ENCODE measurements around the gene CHMP2A. TPM values are rescaled to one million over a fixed set of nuclear protein-coding genes. Genes with fewer than 3 reads are reported as not detected.

The CHMP2A gene
- total and polyA plus RNA-seq, 2 experiments from 2014 or later = 92.2 to 145 TPM

DNA sequence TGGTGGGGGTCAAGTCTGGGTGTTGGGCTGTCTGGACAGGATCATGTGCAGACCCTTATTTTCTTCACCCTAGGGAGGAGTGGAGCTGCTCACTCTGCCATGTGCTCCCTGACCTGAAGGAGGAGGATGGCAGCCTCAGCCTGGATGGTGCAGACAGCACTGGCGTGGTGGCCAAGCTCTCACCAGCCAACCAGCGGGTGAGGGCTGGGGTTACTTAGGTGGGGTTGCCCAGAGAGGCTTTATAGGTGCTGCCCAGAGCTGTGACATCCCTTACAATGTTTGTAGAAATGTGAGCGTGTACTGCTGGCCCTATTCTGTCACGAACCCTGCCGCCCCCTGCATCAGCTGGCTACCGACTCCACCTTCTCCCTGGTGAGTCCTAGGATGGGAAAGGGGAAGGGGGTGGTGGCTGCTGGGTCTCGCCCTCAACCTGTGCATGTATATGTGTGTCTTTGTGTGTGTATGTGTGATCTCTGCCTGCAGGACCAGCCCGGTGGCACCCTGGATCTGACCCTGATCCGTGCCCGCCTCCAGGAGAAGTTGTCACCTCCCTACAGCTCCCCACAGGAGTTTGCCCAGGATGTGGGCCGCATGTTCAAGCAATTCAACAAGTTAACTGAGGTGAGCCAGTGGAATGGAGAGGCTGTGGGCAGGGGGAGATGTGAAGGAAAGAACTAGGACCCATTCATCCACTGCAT lies 5.1 kb downstream of the CHMP2A start (continued):
- TF ChIP-seq, protein P1, sequence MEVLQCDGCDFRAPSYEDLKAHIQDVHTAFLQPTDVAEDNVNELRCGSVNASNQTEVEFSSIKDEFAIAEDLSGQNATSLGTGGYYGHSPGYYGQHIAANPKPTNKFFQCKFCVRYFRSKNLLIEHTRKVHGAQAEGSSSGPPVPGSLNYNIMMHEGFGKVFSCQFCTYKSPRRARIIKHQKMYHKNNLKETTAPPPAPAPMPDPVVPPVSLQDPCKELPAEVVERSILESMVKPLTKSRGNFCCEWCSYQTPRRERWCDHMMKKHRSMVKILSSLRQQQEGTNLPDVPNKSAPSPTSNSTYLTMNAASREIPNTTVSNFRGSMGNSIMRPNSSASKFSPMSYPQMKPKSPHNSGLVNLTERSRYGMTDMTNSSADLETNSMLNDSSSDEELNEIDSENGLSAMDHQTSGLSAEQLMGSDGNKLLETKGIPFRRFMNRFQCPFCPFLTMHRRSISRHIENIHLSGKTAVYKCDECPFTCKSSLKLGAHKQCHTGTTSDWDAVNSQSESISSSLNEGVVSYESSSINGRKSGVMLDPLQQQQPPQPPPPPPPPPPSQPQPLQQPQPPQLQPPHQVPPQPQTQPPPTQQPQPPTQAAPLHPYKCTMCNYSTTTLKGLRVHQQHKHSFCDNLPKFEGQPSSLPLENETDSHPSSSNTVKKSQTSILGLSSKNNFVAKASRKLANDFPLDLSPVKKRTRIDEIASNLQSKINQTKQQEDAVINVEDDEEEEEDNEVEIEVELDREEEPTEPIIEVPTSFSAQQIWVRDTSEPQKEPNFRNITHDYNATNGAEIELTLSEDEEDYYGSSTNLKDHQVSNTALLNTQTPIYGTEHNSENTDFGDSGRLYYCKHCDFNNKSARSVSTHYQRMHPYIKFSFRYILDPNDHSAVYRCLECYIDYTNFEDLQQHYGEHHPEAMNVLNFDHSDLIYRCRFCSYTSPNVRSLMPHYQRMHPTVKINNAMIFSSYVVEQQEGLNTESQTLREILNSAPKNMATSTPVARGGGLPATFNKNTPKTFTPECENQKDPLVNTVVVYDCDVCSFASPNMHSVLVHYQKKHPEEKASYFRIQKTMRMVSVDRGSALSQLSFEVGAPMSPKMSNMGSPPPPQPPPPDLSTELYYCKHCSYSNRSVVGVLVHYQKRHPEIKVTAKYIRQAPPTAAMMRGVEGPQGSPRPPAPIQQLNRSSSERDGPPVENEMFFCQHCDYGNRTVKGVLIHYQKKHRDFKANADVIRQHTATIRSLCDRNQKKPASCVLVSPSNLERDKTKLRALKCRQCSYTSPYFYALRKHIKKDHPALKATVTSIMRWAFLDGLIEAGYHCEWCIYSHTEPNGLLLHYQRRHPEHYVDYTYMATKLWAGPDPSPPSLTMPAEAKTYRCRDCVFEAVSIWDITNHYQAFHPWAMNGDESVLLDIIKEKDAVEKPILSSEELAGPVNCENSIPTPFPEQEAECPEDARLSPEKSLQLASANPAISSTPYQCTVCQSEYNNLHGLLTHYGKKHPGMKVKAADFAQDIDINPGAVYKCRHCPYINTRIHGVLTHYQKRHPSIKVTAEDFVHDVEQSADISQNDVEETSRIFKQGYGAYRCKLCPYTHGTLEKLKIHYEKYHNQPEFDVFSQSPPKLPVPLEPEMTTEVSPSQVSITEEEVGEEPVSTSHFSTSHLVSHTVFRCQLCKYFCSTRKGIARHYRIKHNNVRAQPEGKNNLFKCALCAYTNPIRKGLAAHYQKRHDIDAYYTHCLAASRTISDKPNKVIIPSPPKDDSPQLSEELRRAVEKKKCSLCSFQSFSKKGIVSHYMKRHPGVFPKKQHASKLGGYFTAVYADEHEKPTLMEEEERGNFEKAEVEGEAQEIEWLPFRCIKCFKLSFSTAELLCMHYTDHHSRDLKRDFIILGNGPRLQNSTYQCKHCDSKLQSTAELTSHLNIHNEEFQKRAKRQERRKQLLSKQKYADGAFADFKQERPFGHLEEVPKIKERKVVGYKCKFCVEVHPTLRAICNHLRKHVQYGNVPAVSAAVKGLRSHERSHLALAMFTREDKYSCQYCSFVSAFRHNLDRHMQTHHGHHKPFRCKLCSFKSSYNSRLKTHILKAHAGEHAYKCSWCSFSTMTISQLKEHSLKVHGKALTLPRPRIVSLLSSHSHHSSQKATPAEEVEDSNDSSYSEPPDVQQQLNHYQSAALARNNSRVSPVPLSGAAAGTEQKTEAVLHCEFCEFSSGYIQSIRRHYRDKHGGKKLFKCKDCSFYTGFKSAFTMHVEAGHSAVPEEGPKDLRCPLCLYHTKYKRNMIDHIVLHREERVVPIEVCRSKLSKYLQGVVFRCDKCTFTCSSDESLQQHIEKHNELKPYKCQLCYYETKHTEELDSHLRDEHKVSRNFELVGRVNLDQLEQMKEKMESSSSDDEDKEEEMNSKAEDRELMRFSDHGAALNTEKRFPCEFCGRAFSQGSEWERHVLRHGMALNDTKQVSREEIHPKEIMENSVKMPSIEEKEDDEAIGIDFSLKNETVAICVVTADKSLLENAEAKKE (CRISPR knock-in tag; IDR thresholded peaks at IDR 0.05) = no peak
- TF ChIP-seq ZNF114 (CRISPR knock-in tag; IDR thresholded peaks at IDR 0.05) (no peak), EZH2 (IDR thresholded peaks at IDR 0.05; ENCODE audit: low read depth, unreplicated experiment) (no peak), ZNF331 (CRISPR knock-in tag; IDR thresholded peaks at IDR 0.05; ENCODE audit: low read depth) (no peak)

DNA sequence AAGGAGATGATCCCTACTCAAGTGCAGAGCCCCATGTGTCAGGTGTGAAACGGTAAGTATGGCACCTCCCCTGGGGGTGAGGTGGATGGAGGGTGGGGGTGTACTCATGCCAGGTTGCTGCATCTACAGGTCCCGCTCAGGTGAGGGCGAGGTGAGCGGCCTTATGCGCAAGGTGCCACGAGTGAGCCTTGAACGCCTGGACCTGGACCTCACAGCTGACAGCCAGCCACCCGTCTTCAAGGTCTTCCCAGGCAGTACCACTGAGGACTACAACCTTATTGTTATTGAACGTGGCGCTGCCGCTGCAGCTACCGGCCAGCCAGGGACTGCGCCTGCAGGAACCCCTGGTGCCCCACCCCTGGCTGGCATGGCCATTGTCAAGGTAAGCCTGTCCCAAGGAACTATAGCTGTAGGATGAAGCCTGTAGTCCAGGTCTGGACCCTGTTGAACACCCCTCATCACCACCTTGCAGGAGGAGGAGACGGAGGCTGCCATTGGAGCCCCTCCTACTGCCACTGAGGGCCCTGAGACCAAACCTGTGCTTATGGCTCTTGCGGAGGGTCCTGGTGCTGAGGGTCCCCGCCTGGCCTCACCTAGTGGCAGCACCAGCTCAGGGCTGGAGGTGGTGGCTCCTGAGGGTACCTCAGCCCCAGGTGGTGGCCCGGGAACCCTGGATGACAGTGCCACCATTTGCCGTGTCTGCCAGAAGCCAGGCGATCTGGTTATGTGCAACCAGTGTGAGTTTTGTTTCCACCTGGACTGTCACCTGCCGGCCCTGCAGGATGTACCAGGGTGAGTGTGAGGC lies 5.8 kb downstream of the CHMP2A start:
- Histone ChIP-seq H3F3A (replicated peaks; ENCODE audit: low read depth) (peaks cover 84% of the 10 kb centered on the region), H3K79me2 (replicated peaks; ENCODE audit: insufficient read depth) (peaks cover 37% of the 10 kb centered on the region), H3K4me1 (ENCODE audit: insufficient read depth) (peaks cover 16% of the 10 kb centered on the region; the same call in 1 of the 2 replicates), H3K36me3 (ENCODE audit: insufficient read depth) (peaks cover 51% of the 10 kb centered on the region), H3K27me3 (ENCODE audit: insufficient read depth) (no peaks in the 10 kb centered on the region), H3K9me2 (ENCODE audit: insufficient read depth) (no peaks in the 10 kb centered on the region), H4K20me1 (replicated peaks; ENCODE audit: insufficient read depth) (peaks cover 45% of the 10 kb centered on the region), H2AFZ (no peak overlapping the region), H3K4me3 (no peak overlapping the region), H3K27ac (ENCODE audit: low read depth) (no peak overlapping the region), H3K4me2 (no peak overlapping the region)
- H3K27ac Mint-ChIP-seq = no peak overlapping the region
- peaks cover 5% of the 10 kb centered on the region; the same call in 2 of the 3 replicates for H3K9me3 Mint-ChIP-seq
- ATAC-seq = no peak
- DNase-seq (ENCODE audit: low spot score) = no peak
- H3K4me3 Mint-ChIP-seq = no peak overlapping the region
- H3K36me3 Mint-ChIP-seq (ENCODE audit: low read depth) = peaks cover 92% of the 10 kb centered on the region
- peaks cover 27% of the 10 kb centered on the region for H3K27me3 Mint-ChIP-seq (ENCODE audit: insufficient read depth, low read depth, poor library complexity)
- peaks cover 29% of the 10 kb centered on the region for H3K4me1 Mint-ChIP-seq
- TF ChIP-seq CREB1 (CRISPR knock-in tag; IDR thresholded peaks at IDR 0.05; ENCODE audit: low read depth) = no peak
- TF ChIP-seq ZNF114 (CRISPR knock-in tag; IDR thresholded peaks at IDR 0.05) = no peak
- TF ChIP-seq, protein P2, sequence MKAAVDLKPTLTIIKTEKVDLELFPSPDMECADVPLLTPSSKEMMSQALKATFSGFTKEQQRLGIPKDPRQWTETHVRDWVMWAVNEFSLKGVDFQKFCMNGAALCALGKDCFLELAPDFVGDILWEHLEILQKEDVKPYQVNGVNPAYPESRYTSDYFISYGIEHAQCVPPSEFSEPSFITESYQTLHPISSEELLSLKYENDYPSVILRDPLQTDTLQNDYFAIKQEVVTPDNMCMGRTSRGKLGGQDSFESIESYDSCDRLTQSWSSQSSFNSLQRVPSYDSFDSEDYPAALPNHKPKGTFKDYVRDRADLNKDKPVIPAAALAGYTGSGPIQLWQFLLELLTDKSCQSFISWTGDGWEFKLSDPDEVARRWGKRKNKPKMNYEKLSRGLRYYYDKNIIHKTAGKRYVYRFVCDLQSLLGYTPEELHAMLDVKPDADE (IDR thresholded peaks at IDR 0.05) = no peak
- no peak for TF ChIP-seq EZH2 (IDR thresholded peaks at IDR 0.05; ENCODE audit: low read depth, unreplicated experiment)
- TF ChIP-seq, protein P3, sequence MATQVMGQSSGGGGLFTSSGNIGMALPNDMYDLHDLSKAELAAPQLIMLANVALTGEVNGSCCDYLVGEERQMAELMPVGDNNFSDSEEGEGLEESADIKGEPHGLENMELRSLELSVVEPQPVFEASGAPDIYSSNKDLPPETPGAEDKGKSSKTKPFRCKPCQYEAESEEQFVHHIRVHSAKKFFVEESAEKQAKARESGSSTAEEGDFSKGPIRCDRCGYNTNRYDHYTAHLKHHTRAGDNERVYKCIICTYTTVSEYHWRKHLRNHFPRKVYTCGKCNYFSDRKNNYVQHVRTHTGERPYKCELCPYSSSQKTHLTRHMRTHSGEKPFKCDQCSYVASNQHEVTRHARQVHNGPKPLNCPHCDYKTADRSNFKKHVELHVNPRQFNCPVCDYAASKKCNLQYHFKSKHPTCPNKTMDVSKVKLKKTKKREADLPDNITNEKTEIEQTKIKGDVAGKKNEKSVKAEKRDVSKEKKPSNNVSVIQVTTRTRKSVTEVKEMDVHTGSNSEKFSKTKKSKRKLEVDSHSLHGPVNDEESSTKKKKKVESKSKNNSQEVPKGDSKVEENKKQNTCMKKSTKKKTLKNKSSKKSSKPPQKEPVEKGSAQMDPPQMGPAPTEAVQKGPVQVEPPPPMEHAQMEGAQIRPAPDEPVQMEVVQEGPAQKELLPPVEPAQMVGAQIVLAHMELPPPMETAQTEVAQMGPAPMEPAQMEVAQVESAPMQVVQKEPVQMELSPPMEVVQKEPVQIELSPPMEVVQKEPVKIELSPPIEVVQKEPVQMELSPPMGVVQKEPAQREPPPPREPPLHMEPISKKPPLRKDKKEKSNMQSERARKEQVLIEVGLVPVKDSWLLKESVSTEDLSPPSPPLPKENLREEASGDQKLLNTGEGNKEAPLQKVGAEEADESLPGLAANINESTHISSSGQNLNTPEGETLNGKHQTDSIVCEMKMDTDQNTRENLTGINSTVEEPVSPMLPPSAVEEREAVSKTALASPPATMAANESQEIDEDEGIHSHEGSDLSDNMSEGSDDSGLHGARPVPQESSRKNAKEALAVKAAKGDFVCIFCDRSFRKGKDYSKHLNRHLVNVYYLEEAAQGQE (IDR thresholded peaks at IDR 0.05; ENCODE audit: unreplicated experiment) = no peak
- TF ChIP-seq, protein P4, sequence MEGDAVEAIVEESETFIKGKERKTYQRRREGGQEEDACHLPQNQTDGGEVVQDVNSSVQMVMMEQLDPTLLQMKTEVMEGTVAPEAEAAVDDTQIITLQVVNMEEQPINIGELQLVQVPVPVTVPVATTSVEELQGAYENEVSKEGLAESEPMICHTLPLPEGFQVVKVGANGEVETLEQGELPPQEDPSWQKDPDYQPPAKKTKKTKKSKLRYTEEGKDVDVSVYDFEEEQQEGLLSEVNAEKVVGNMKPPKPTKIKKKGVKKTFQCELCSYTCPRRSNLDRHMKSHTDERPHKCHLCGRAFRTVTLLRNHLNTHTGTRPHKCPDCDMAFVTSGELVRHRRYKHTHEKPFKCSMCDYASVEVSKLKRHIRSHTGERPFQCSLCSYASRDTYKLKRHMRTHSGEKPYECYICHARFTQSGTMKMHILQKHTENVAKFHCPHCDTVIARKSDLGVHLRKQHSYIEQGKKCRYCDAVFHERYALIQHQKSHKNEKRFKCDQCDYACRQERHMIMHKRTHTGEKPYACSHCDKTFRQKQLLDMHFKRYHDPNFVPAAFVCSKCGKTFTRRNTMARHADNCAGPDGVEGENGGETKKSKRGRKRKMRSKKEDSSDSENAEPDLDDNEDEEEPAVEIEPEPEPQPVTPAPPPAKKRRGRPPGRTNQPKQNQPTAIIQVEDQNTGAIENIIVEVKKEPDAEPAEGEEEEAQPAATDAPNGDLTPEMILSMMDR (conservative IDR thresholded peaks at IDR 0.05; ENCODE audit: low read depth in 2 of 2) = no peak
- TF ChIP-seq STAT1 (IDR thresholded peaks at IDR 0.05; ENCODE audit: unreplicated experiment) = no peak
- no peak for TF ChIP-seq POLR2AphosphoS5 (IDR thresholded peaks at IDR 0.05; ENCODE audit: low read depth)

All from GM23338 (cell line).